Suprapubic skin (tissue), 4 donors: ENCODE data around the gene MMP3. TPM values are rescaled to one million over a fixed set of nuclear protein-coding genes. Genes with fewer than 3 reads are reported as not detected.

ENCODE experiments used
- DNase-seq, 2 donors: peaks; one replicate each; pipeline ENCODE4 v3.0.0-alpha.2; 2019; ENCODE audit warnings: low spot score in 2 of 2
- H3K27ac ChIP-seq: fragments of 200-600 bp; sonication (generic); one replicate; pipeline ENCODE4 v1.5.1; 2019
- H3K27me3 ChIP-seq: fragments of 200-600 bp; sonication (generic); one replicate; pipeline ENCODE4 v1.5.1; 2019
- H3K36me3 ChIP-seq: fragments of 200-600 bp; sonication (generic); one replicate; pipeline ENCODE4 v1.5.1; 2019
- H3K4me1 ChIP-seq: fragments of 200-600 bp; sonication (generic); one replicate; pipeline ENCODE4 v1.5.1; 2019
- H3K4me3 ChIP-seq: fragments of 200-600 bp; sonication (generic); one replicate; pipeline ENCODE4 v1.5.1; 2019; ENCODE audit warnings: mild to moderate bottlenecking
- H3K9me3 ChIP-seq: fragments of 200-600 bp; sonication (generic); one replicate; pipeline ENCODE4 v1.5.1; 2019
- EP300 ChIP-seq: sonication (generic); formaldehyde crosslinking; IDR thresholded peaks from one replicate; pipeline ENCODE4 v1.6.1; 2017; ENCODE audit warnings: antibody characterized with exemption
- POLR2A ChIP-seq, 2 donors: fragments of 450-650 bp; IDR thresholded peaks; one replicate each; pipeline ENCODE4 v1.6.1; 2017; ENCODE audit warnings: antibody characterized with exemption in 2 of 2, mild to moderate bottlenecking in 2 of 2, moderate library complexity in 2 of 2
- POLR2AphosphoS5 ChIP-seq, 3 donors: sonication (generic); formaldehyde crosslinking; IDR thresholded peaks; one replicate each; pipeline ENCODE4 v1.6.1; 2017; ENCODE audit warnings: antibody characterized with exemption in 3 of 3
- WGBS: methylation state at CpG from one replicate; pipeline ENCODE4 v1.1.5; 2018; 5-methylcytosine and 5-hydroxymethylcytosine counted together
- total RNA-seq, 4 donors: library from RNA; depleted of rRNA; stranded (reverse); fragments of >200 nt; gene quantifications; one replicate each; pipeline ENCODE4 v1.1.0, GENCODE V29; 2016
- TF ChIP-seq, protein P1 (sequence below), 2 donors: fragments of 200-600 bp in 1 of 2; fragments of 450-650 bp in 1 of 2; sonication (generic) in 1 of 2; IDR thresholded peaks; one replicate each; pipeline ENCODE4 v1.5.1; 2016 to 2019; ENCODE audit warnings: antibody characterized with exemption in 2 of 2, mild to moderate bottlenecking in 1 of 2, moderate library complexity in 1 of 2

Gene MMP3
- total RNA-seq, 4 donors from 2014 or later: 1.4 to 17.2 (median 4.6) TPM

DNA sequence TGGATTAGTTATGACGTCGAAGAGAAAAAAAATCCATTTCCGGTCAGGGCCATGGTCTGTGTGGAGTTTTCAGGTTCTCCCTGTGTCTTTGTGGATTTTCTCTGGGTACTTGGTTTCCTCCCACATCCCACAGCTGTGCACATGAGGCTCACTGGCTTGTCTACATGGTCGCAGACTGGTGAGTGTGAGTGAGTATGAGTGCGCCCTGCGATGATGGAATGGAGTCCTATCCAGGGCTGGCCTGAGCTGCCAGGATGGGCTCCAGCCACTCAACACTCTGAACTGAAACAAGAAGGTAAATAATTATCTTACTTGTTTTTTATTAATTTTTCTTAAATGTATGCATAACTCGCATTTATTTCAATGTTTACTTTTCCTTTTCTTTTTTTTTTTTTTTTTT is 10.8 kb downstream of the MMP3 start:
- H3K27me3 ChIP-seq: peaks cover 9% of the 10 kb centered on the region
- H3K27ac ChIP-seq: no peak overlapping the region
- WGBS: 92% methylated on average over 7 of the region's 7 CpGs

GRCh38 chr11:102831489-102832440 is 11.6 kb downstream of the MMP3 start:
- H3K9me3 ChIP-seq: no peaks in the 10 kb centered on the region
- DNase-seq: peak in 1 of 2 donors; percentile 82
- H3K4me1 ChIP-seq: no peaks in the 10 kb centered on the region
- H3K27me3 ChIP-seq: peaks cover 9% of the 10 kb centered on the region
- peak overlapping the region; percentile 8 for H3K27ac ChIP-seq
- TF ChIP-seq, protein P1, sequence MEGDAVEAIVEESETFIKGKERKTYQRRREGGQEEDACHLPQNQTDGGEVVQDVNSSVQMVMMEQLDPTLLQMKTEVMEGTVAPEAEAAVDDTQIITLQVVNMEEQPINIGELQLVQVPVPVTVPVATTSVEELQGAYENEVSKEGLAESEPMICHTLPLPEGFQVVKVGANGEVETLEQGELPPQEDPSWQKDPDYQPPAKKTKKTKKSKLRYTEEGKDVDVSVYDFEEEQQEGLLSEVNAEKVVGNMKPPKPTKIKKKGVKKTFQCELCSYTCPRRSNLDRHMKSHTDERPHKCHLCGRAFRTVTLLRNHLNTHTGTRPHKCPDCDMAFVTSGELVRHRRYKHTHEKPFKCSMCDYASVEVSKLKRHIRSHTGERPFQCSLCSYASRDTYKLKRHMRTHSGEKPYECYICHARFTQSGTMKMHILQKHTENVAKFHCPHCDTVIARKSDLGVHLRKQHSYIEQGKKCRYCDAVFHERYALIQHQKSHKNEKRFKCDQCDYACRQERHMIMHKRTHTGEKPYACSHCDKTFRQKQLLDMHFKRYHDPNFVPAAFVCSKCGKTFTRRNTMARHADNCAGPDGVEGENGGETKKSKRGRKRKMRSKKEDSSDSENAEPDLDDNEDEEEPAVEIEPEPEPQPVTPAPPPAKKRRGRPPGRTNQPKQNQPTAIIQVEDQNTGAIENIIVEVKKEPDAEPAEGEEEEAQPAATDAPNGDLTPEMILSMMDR (IDR thresholded peaks at IDR 0.05): peak in 1 of 2 donors; percentile 30
- no peak for TF ChIP-seq POLR2A (IDR thresholded peaks at IDR 0.05)
- peak overlapping the region; percentile 29 for H3K4me3 ChIP-seq
- 49% methylated on average over 38 of the region's 38 CpGs for WGBS
- no peaks in the 10 kb centered on the region for H3K36me3 ChIP-seq

More for the DNA sequence above, 10.8 kb downstream of the MMP3 start:
- Histone ChIP-seq H3K9me3 (no peaks in the 10 kb centered on the region), H3K4me3 (no peak overlapping the region), H3K36me3 (no peaks in the 10 kb centered on the region), H3K4me1 (no peaks in the 10 kb centered on the region)
- DNase-seq: no peak
- TF ChIP-seq, protein P1 (IDR thresholded peaks at IDR 0.05): no peak
- no peak for TF ChIP-seq EP300
- no peak for TF ChIP-seq POLR2A (IDR thresholded peaks at IDR 0.05)
- no peak for TF ChIP-seq POLR2AphosphoS5 (IDR thresholded peaks at IDR 0.05)

- 63% methylated on average over 2 of the region's 2 CpGs for WGBS
- H3K4me1 ChIP-seq: no peaks in the 10 kb centered on the region
- TF ChIP-seq EP300: no peak
- TF ChIP-seq, protein P1 (IDR thresholded peaks at IDR 0.05): no peak
- no peak for TF ChIP-seq POLR2AphosphoS5 (IDR thresholded peaks at IDR 0.05)
- no peak for TF ChIP-seq POLR2A (IDR thresholded peaks at IDR 0.05)
- peaks cover 9% of the 10 kb centered on the region for H3K27me3 ChIP-seq
- no peaks in the 10 kb centered on the region for H3K36me3 ChIP-seq
- no peak overlapping the region for H3K27ac ChIP-seq
- peak overlapping the region; percentile 29 for H3K4me3 ChIP-seq
- H3K9me3 ChIP-seq: no peaks in the 10 kb centered on the region
- DNase-seq: no peak
Observed at GRCh38 chr11:102831128-102831488, 12.3 kb downstream of the MMP3 start.

- TF ChIP-seq, protein P1 (IDR thresholded peaks at IDR 0.05): no peak
- no peak for TF ChIP-seq POLR2A (IDR thresholded peaks at IDR 0.05)
- TF ChIP-seq POLR2AphosphoS5 (IDR thresholded peaks at IDR 0.05): no peak
- TF ChIP-seq EP300: no peak
- no peak overlapping the region for H3K27ac ChIP-seq
- WGBS: 49% methylated on average over 5 of the region's 5 CpGs
Observed at GRCh38 chr11:102830001-102830727, 13.2 kb downstream of the MMP3 start.

More at GRCh38 chr11:102830001-102830727, 13.2 kb downstream of the MMP3 start:
- DNase-seq: no peak
- H3K36me3 ChIP-seq: no peaks in the 10 kb centered on the region
- H3K4me1 ChIP-seq: no peaks in the 10 kb centered on the region
- H3K27me3 ChIP-seq: peaks cover 9% of the 10 kb centered on the region
- no peaks in the 10 kb centered on the region for H3K9me3 ChIP-seq
- H3K4me3 ChIP-seq: no peak overlapping the region
